BLaER1 (cell line): Measurements from ENCODE around the gene AGMO.
A peak's percentile ranks its signal among the peaks of the same experiment; 100 is the strongest.
"Not testable (repeated sequence)": the region's sequence is repeated elsewhere in the genome, so short reads cannot be mapped to it uniquely, and the experiment has no call there.

Experiments
- H3K27ac ChIP-seq: shearing (Covaris generic); formaldehyde crosslinking; 2 replicates; pipeline ENCODE4 v1.8.1; 2022
- H3K27me3 ChIP-seq: shearing (Covaris generic); formaldehyde crosslinking; 2 replicates; pipeline ENCODE4 v1.8.1; 2022
- H3K36me3 ChIP-seq: shearing (Covaris generic); formaldehyde crosslinking; 2 replicates; pipeline ENCODE4 v1.8.1; 2022
- H3K4me1 ChIP-seq: shearing (Covaris generic); formaldehyde crosslinking; 2 replicates; pipeline ENCODE4 v1.8.1; 2022
- H3K4me2 ChIP-seq: shearing (Covaris generic); formaldehyde crosslinking; 2 replicates; pipeline ENCODE4 v1.8.1; 2022
- H3K4me3 ChIP-seq: shearing (Covaris generic); formaldehyde crosslinking; 2 replicates; pipeline ENCODE4 v1.8.1; 2022
- H3K9ac ChIP-seq: shearing (Covaris generic); formaldehyde crosslinking; 2 replicates; pipeline ENCODE4 v1.8.1; 2022
- H3K9me3 ChIP-seq: shearing (Covaris generic); formaldehyde crosslinking; 2 replicates; pipeline ENCODE4 v1.8.1; 2022
- H4K20me1 ChIP-seq: shearing (Covaris generic); formaldehyde crosslinking; 2 replicates; pipeline ENCODE4 v1.8.1; 2022
- Cebpa-rat ChIP-seq: shearing (Covaris generic); IDR thresholded peaks from 2 replicates; pipeline ENCODE4 v1.8.1; 2022

AGMO gene

GRCh38 chr7:15546272-15546792 is 15.5 kb downstream of the AGMO start:
- no peak for TF ChIP-seq Cebpa-rat
- H3K4me3 ChIP-seq: no peak overlapping the region
- H3K9ac ChIP-seq: no peak overlapping the region
- H3K4me2 ChIP-seq: no peak overlapping the region
- H3K27me3 ChIP-seq: no peaks in the 10 kb centered on the region
- no peaks in the 10 kb centered on the region for H4K20me1 ChIP-seq
- no peaks in the 10 kb centered on the region for H3K36me3 ChIP-seq
- H3K27ac ChIP-seq: no peak overlapping the region
- no peaks in the 10 kb centered on the region for H3K4me1 ChIP-seq
- no peaks in the 10 kb centered on the region for H3K9me3 ChIP-seq

- H3K27ac ChIP-seq: no peak overlapping the region
- H3K9ac ChIP-seq: no peak overlapping the region
- no peaks in the 10 kb centered on the region for H3K4me1 ChIP-seq
- no peak overlapping the region for H3K4me3 ChIP-seq
- H3K9me3 ChIP-seq: no peaks in the 10 kb centered on the region
- H4K20me1 ChIP-seq: no peaks in the 10 kb centered on the region
- TF ChIP-seq Cebpa-rat: no peak
- H3K4me2 ChIP-seq: no peak overlapping the region
- H3K36me3 ChIP-seq: no peaks in the 10 kb centered on the region
- H3K27me3 ChIP-seq: no peaks in the 10 kb centered on the region
Observed at GRCh38 chr7:15544050-15544449, 17.8 kb downstream of the AGMO start.

- Histone ChIP-seq H3K4me2 (no peak overlapping the region), H3K4me3 (no peak overlapping the region), H3K27ac (no peak overlapping the region), H4K20me1 (no peaks in the 10 kb centered on the region), H3K36me3 (no peaks in the 10 kb centered on the region), H3K9me3 (no peaks in the 10 kb centered on the region), H3K9ac (no peak overlapping the region), H3K4me1 (no peaks in the 10 kb centered on the region), H3K27me3 (no peaks in the 10 kb centered on the region)
- no peak for TF ChIP-seq Cebpa-rat
Observed at GRCh38 chr7:15543256-15543655, 18.6 kb downstream of the AGMO start.

GRCh38 chr7:15527648-15528047 is 34.2 kb downstream of the AGMO start:
- Histone ChIP-seq H3K9ac (no peak overlapping the region), H3K9me3 (no peaks in the 10 kb centered on the region), H3K4me3 (no peak overlapping the region), H3K4me2 (peak overlapping the region; percentile 15; the same call in 1 of the 2 replicates), H3K4me1 (peaks cover 15% of the 10 kb centered on the region), H3K27me3 (no peaks in the 10 kb centered on the region), H3K36me3 (no peaks in the 10 kb centered on the region), H4K20me1 (no peaks in the 10 kb centered on the region), H3K27ac (no peak overlapping the region)
- no peak for TF ChIP-seq Cebpa-rat

GRCh38 chr7:15525652-15526263 is 36.1 kb downstream of the AGMO start:
- Histone ChIP-seq H3K9ac (no peak overlapping the region), H3K4me1 (peaks cover 15% of the 10 kb centered on the region), H3K27me3 (no peaks in the 10 kb centered on the region), H3K36me3 (no peaks in the 10 kb centered on the region), H3K4me3 (no peak overlapping the region), H3K27ac (no peak overlapping the region), H3K9me3 (no peaks in the 10 kb centered on the region), H3K4me2 (no peak overlapping the region), H4K20me1 (no peaks in the 10 kb centered on the region)
- TF ChIP-seq Cebpa-rat: no peak

GRCh38 chr7:15524077-15524476 is 37.7 kb downstream of the AGMO start:
- no peak overlapping the region for H3K4me2 ChIP-seq
- no peak overlapping the region for H3K27ac ChIP-seq
- no peaks in the 10 kb centered on the region for H3K9me3 ChIP-seq
- TF ChIP-seq Cebpa-rat: no peak
- peaks cover 15% of the 10 kb centered on the region for H3K4me1 ChIP-seq
- no peak overlapping the region for H3K4me3 ChIP-seq
- H3K9ac ChIP-seq: no peak overlapping the region
- H4K20me1 ChIP-seq: no peaks in the 10 kb centered on the region
- H3K36me3 ChIP-seq: no peaks in the 10 kb centered on the region
- no peaks in the 10 kb centered on the region for H3K27me3 ChIP-seq

- H3K27ac ChIP-seq, H3K9ac ChIP-seq, H3K4me3 ChIP-seq, H3K27me3 ChIP-seq, H4K20me1 ChIP-seq, H3K36me3 ChIP-seq, H3K4me2 ChIP-seq, H3K4me1 ChIP-seq, H3K9me3 ChIP-seq: not testable (repeated sequence)
Observed at GRCh38 chr7:15517865-15518264, 44.0 kb downstream of the AGMO start.

- H3K4me1 ChIP-seq: no peaks in the 10 kb centered on the region
- H3K27ac ChIP-seq: no peak overlapping the region
- H3K27me3 ChIP-seq: no peaks in the 10 kb centered on the region
- no peak overlapping the region for H3K4me2 ChIP-seq
- H3K9me3 ChIP-seq: no peaks in the 10 kb centered on the region
- no peak overlapping the region for H3K4me3 ChIP-seq
- no peaks in the 10 kb centered on the region for H4K20me1 ChIP-seq
- H3K9ac ChIP-seq: no peak overlapping the region
- no peak for TF ChIP-seq Cebpa-rat
- H3K36me3 ChIP-seq: no peaks in the 10 kb centered on the region
Observed at GRCh38 chr7:15515252-15515651, 46.6 kb downstream of the AGMO start.

GRCh38 chr7:15508258-15508657 is 53.6 kb downstream of the AGMO start:
- Histone ChIP-seq H3K27me3 (no peaks in the 10 kb centered on the region), H3K4me3 (no peak overlapping the region), H4K20me1 (no peaks in the 10 kb centered on the region), H3K9me3 (no peaks in the 10 kb centered on the region), H3K27ac (no peak overlapping the region), H3K4me1 (no peaks in the 10 kb centered on the region), H3K9ac (no peak overlapping the region), H3K36me3 (no peaks in the 10 kb centered on the region), H3K4me2 (no peak overlapping the region)
- TF ChIP-seq Cebpa-rat: no peak

- H3K27ac ChIP-seq: no peak overlapping the region
- no peak overlapping the region for H3K9ac ChIP-seq
- H3K4me3 ChIP-seq: no peak overlapping the region
- H4K20me1 ChIP-seq: no peaks in the 10 kb centered on the region
- H3K9me3 ChIP-seq: no peaks in the 10 kb centered on the region
- no peaks in the 10 kb centered on the region for H3K36me3 ChIP-seq
- no peak overlapping the region for H3K4me2 ChIP-seq
- TF ChIP-seq Cebpa-rat: no peak
- no peaks in the 10 kb centered on the region for H3K4me1 ChIP-seq
- no peaks in the 10 kb centered on the region for H3K27me3 ChIP-seq
Observed at GRCh38 chr7:15507708-15508107, 54.1 kb downstream of the AGMO start.

GRCh38 chr7:15507171-15507570 is 54.6 kb downstream of the AGMO start:
- H3K4me1 ChIP-seq: no peaks in the 10 kb centered on the region
- no peaks in the 10 kb centered on the region for H4K20me1 ChIP-seq
- no peaks in the 10 kb centered on the region for H3K9me3 ChIP-seq
- TF ChIP-seq Cebpa-rat: no peak
- H3K4me2 ChIP-seq: no peak overlapping the region
- no peak overlapping the region for H3K9ac ChIP-seq
- no peaks in the 10 kb centered on the region for H3K27me3 ChIP-seq
- H3K27ac ChIP-seq: no peak overlapping the region
- no peak overlapping the region for H3K4me3 ChIP-seq
- no peaks in the 10 kb centered on the region for H3K36me3 ChIP-seq
